Mammary epithelial cell (primary cell): Measurements from ENCODE around the gene SAFB.

ENCODE experiments used
- CTCF ChIP-seq, 2 donors: IDR thresholded peaks in 1 of 2; conservative IDR thresholded peaks in 1 of 2; 2 replicates each; pipeline ENCODE4 v1.5.1; 2011 to 2012; ENCODE audit warnings: inconsistent platforms in 2 of 2, low read length in 2 of 2, mild to moderate bottlenecking in 2 of 2, control low read depth in 1 of 2, low read depth in 1 of 2; ENCODE audit not compliant: insufficient read depth in 1 of 2; ENCODE audit errors: extremely low read depth in 1 of 2
- EZH2 ChIP-seq: IDR thresholded peaks from 2 replicates; pipeline ENCODE4 v1.6.1; 2012; ENCODE audit warnings: low read length, inconsistent platforms, borderline replicate concordance

GRCh38 chr19:5641171-5641570 is 18.3 kb downstream of the SAFB start:
- TF ChIP-seq CTCF (conservative IDR thresholded peaks at IDR 0.05 in 1 of 2, IDR thresholded peaks at IDR 0.05 in 1 of 2; ENCODE audit: extremely low read depth in 1 of 2, insufficient read depth in 1 of 2, low read depth in 1 of 2, low read length in 2 of 2) (no peak), EZH2 (no peak)
